ENCODE results near the gene ATP4B. TPM values are rescaled to one million over a fixed set of nuclear protein-coding genes. Genes with fewer than 3 reads are reported as not detected.

ATP4B gene
- total RNA-seq, 1 experiment from 2014 or later: not detected

GRCh38 chr13:113663934-113664333 is 5.9 kb upstream of the ATP4B start:
- intact Hi-C loops (cut with micrococcal nuclease): no loop called here
- Histone ChIP-seq H3K4me2 (ENCODE audit: low read length) (no peak overlapping the region), H3K4me3 (replicated peaks in 1 of 2; ENCODE audit: low read depth in 1 of 2, low read length in 2 of 2) (no peak overlapping the region), H3K9me2 (ENCODE audit: insufficient read depth) (no peaks in the 10 kb centered on the region), H3K4me1 (ENCODE audit: control insufficient read depth in 1 of 2, insufficient read depth in 2 of 2, low read length in 2 of 2) (no peaks in the 10 kb centered on the region), H3K79me2 (ENCODE audit: insufficient read depth, low read length) (no peaks in the 10 kb centered on the region), H3K9ac (ENCODE audit: low read length) (no peak overlapping the region), H4K20me1 (ENCODE audit: insufficient read depth) (no peaks in the 10 kb centered on the region), H2AFZ (ENCODE audit: low read depth, low read length, poor library complexity, severe bottlenecking) (no peak overlapping the region), H3K9me3 (ENCODE audit: control insufficient read depth in 1 of 2, insufficient read depth in 1 of 2, low read depth in 1 of 2, low read length in 2 of 2) (no peaks in the 10 kb centered on the region), H3K27ac (ENCODE audit: low read depth, low read length) (no peak overlapping the region), H3K36me3 (ENCODE audit: control insufficient read depth in 1 of 2, insufficient read depth in 2 of 2, low read length in 2 of 2) (no peaks in the 10 kb centered on the region), H3K27me3 (ENCODE audit: insufficient read depth, low read length) (no peaks in the 10 kb centered on the region)
- no peak for TF ChIP-seq JUND (IDR thresholded peaks at IDR 0.05)
- no peak for TF ChIP-seq ZNF274 (IDR thresholded peaks at IDR 0.05; ENCODE audit: low read depth, low read length)
- no peak for TF ChIP-seq SIN3A (IDR thresholded peaks at IDR 0.05; ENCODE audit: low read depth)
- no peak for TF ChIP-seq CEBPB (IDR thresholded peaks at IDR 0.05; ENCODE audit: low read depth)
- TF ChIP-seq ELF1 (IDR thresholded peaks at IDR 0.05; ENCODE audit: borderline replicate concordance, low read depth): no peak
- TF ChIP-seq POLR2A (IDR thresholded peaks at IDR 0.05; ENCODE audit: borderline replicate concordance, extremely low read depth, insufficient read depth, insufficient read length): no peak
- no peak for TF ChIP-seq ZFX (IDR thresholded peaks at IDR 0.05)
- no peak for TF ChIP-seq FOSL1 (IDR thresholded peaks at IDR 0.05; ENCODE audit: low read depth)
- no peak for TF ChIP-seq CBX3 (IDR thresholded peaks at IDR 0.05; ENCODE audit: low read depth)
- TF ChIP-seq EGR1 (IDR thresholded peaks at IDR 0.05; ENCODE audit: low read depth): no peak
- TF ChIP-seq EZH2 (IDR thresholded peaks at IDR 0.05): no peak
- DNase-seq (ENCODE audit: low read depth, low spot score): no peak
- ChIA-PET RAD21 (ENCODE audit: low non-redundant PET in 1 of 2, low total read pairs in 2 of 2, uncharacterized antibody in 2 of 2, unreplicated experiment in 2 of 2) (no interaction called here), CTCF (no interaction called here), POLR2A (no interaction called here)
- BruUV-seq (replicated peaks): no TSS peak
- no peak for ATAC-seq

GRCh38 chr13:113661509-113661908 is 3.5 kb upstream of the ATP4B start:
- Histone ChIP-seq H3K4me1 (ENCODE audit: control insufficient read depth in 1 of 2, insufficient read depth in 2 of 2, low read length in 2 of 2) (no peaks in the 10 kb centered on the region), H3K4me3 (replicated peaks in 1 of 2; ENCODE audit: low read depth in 1 of 2, low read length in 2 of 2) (no peak overlapping the region), H3K4me2 (ENCODE audit: low read length) (no peak overlapping the region), H3K9me3 (ENCODE audit: control insufficient read depth in 1 of 2, insufficient read depth in 1 of 2, low read depth in 1 of 2, low read length in 2 of 2) (no peaks in the 10 kb centered on the region), H3K79me2 (ENCODE audit: insufficient read depth, low read length) (no peaks in the 10 kb centered on the region), H2AFZ (ENCODE audit: low read depth, low read length, poor library complexity, severe bottlenecking) (no peak overlapping the region), H3K27me3 (ENCODE audit: insufficient read depth, low read length) (no peaks in the 10 kb centered on the region), H4K20me1 (ENCODE audit: insufficient read depth) (no peaks in the 10 kb centered on the region), H3K9ac (ENCODE audit: low read length) (no peak overlapping the region), H3K36me3 (ENCODE audit: control insufficient read depth in 1 of 2, insufficient read depth in 2 of 2, low read length in 2 of 2) (no peaks in the 10 kb centered on the region), H3K27ac (ENCODE audit: low read depth, low read length) (no peak overlapping the region), H3K9me2 (ENCODE audit: insufficient read depth) (no peaks in the 10 kb centered on the region)
- no TSS peak for BruUV-seq (replicated peaks)
- ATAC-seq (no peak), DNase-seq (ENCODE audit: low read depth, low spot score) (no peak)
- CTCF ChIA-PET: no interaction called here
- RAD21 ChIA-PET (ENCODE audit: low non-redundant PET in 1 of 2, low total read pairs in 2 of 2, uncharacterized antibody in 2 of 2, unreplicated experiment in 2 of 2): no interaction called here
- intact Hi-C loops (cut with micrococcal nuclease): no loop called here
- POLR2A ChIA-PET: no interaction called here
- no peak for TF ChIP-seq REST (IDR thresholded peaks at IDR 0.05; ENCODE audit: low read depth)
- no peak for TF ChIP-seq FOSL1 (IDR thresholded peaks at IDR 0.05; ENCODE audit: low read depth)
- no peak for TF ChIP-seq CEBPB (IDR thresholded peaks at IDR 0.05; ENCODE audit: low read depth)
- no peak for TF ChIP-seq JUND (IDR thresholded peaks at IDR 0.05)
- no peak for TF ChIP-seq MAX (IDR thresholded peaks at IDR 0.05)
- no peak for TF ChIP-seq ZFX (IDR thresholded peaks at IDR 0.05)
- no peak for TF ChIP-seq ATF3 (IDR thresholded peaks at IDR 0.05)
- no peak for TF ChIP-seq CTCF (IDR thresholded peaks at IDR 0.05 in 2 of 3, conservative IDR thresholded peaks at IDR 0.05 in 1 of 3; ENCODE audit: borderline replicate concordance in 1 of 3, insufficient read depth in 1 of 3, low read depth in 2 of 3, low read length in 2 of 3)
- no peak for TF ChIP-seq YY1 (IDR thresholded peaks at IDR 0.05; ENCODE audit: extremely low read depth, insufficient replicate concordance, low read depth, low read length)
- no peak for TF ChIP-seq SRF (IDR thresholded peaks at IDR 0.05; ENCODE audit: low read depth)
- no peak for TF ChIP-seq SP1 (IDR thresholded peaks at IDR 0.05; ENCODE audit: low read depth)
- no peak for TF ChIP-seq RAD21 (IDR thresholded peaks at IDR 0.05; ENCODE audit: low read depth)
